Esophagus muscularis mucosa (tissue), 4 donors: ENCODE results near the gene SPTBN1. TPM values are rescaled to one million over a fixed set of nuclear protein-coding genes. Genes with fewer than 3 reads are reported as not detected.

Experiments used
- DNase-seq: peaks from one replicate; pipeline ENCODE4 v3.0.0-alpha.2; 2017; ENCODE audit errors: extremely low spot score
- H3K27ac ChIP-seq, 4 donors: fragments of 200-600 bp; sonication (generic); replicated peaks in 1 of 4; 1 replicate in 3 of 4; 2 replicates in 1 of 4; pipeline ENCODE4 v1.5.1; 2016 to 2019; ENCODE audit warnings: mild to moderate bottlenecking in 1 of 4
- H3K27me3 ChIP-seq, 4 donors: fragments of 200-600 bp; sonication (generic); one replicate each; pipeline versions ENCODE4 v1.5.1 to v1.6.0; 2016 to 2019
- H3K36me3 ChIP-seq, 4 donors: fragments of 200-600 bp; sonication (generic); one replicate each; pipeline ENCODE4 v1.5.1; 2016 to 2019
- H3K4me1 ChIP-seq, 4 donors: fragments of 200-600 bp; sonication (generic); one replicate each; pipeline ENCODE4 v1.5.1; 2016 to 2019
- H3K4me3 ChIP-seq, 4 donors: fragments of 200-600 bp; sonication (generic); 1 replicate in 2 of 4; 2 replicates in 2 of 4; pipeline ENCODE4 v1.5.1; 2016 to 2019; ENCODE audit warnings: mild to moderate bottlenecking in 4 of 4, moderate library complexity in 1 of 4
- H3K9me3 ChIP-seq, 4 donors: fragments of 200-600 bp; sonication (generic); 1 replicate in 3 of 4; 2 replicates in 1 of 4; pipeline ENCODE4 v1.5.1; 2016 to 2019
- EP300 ChIP-seq: sonication (generic); formaldehyde crosslinking; IDR thresholded peaks from one replicate; pipeline ENCODE4 v1.6.1; 2017; ENCODE audit warnings: antibody characterized with exemption
- POLR2A ChIP-seq: fragments of 450-650 bp; IDR thresholded peaks from one replicate; pipeline ENCODE4 v1.6.1; 2017; ENCODE audit warnings: antibody characterized with exemption, moderate library complexity, mild to moderate bottlenecking, low read depth
- POLR2AphosphoS5 ChIP-seq, 2 donors: sonication (generic); formaldehyde crosslinking; IDR thresholded peaks; one replicate each; pipeline ENCODE4 v1.6.1; 2017; ENCODE audit warnings: antibody characterized with exemption in 2 of 2
- WGBS: methylation state at CpG from one replicate; pipeline ENCODE4 v1.1.5; 2018; 5-methylcytosine and 5-hydroxymethylcytosine counted together
- intact Hi-C: fragments of 100-400 bp; cut with DNase I; formaldehyde crosslinking; loops from one replicate; pipeline ENCODE4 v1.15.1; 2023
- total RNA-seq, 4 donors: library from RNA; depleted of rRNA; stranded (reverse); fragments of >200 nt; gene quantifications; one replicate each; pipeline versions ENCODE4 v1.1.0 to v1.2.1, GENCODE V29; 2016
- TF ChIP-seq, protein P1 (sequence below), 3 experiments: fragments of 200-600 bp in 2 of 3; fragments of 450-650 bp in 1 of 3; sonication (generic) in 2 of 3; IDR thresholded peaks; one replicate each; pipeline ENCODE4 v1.5.1; 2017 to 2019; ENCODE audit warnings: antibody characterized with exemption in 3 of 3, mild to moderate bottlenecking in 2 of 3, moderate library complexity in 1 of 3

The SPTBN1 gene
- total RNA-seq, 4 donors from 2014 or later, result 465 to 600 (median 547) TPM

DNA sequence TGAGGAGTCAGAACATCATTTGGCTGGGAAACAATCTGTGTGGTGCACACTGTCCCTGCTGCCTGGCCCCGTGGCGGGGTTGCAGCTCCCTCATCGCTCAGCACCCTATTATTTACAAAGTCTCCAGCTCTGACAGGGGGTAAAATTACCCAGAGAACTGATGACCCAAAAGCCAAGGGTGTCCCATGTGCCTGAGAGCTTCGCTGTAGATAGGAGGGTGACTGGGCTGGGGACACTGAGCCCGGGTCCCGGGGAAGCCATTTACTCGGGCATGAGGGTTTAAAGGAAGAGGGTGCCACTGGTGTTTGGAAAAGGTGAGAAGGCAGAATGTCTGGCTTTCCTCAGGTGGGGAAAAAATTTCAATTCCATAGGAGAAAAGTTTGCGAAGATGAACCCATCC lies 219.2 kb downstream of the SPTBN1 start:
- DNase-seq, result peak; percentile 78
- Histone ChIP-seq H3K4me3 (no peak overlapping the region), H3K27ac (peak overlapping the region in 2 of 4 donors; percentile 15 to 87), H3K9me3 (no peaks in the 10 kb centered on the region), H3K4me1 (peaks cover 47 to 59% (median 57%) of the 10 kb centered on the region in 4 donors), H3K36me3 (peaks cover 0 to 11% (median 6%) of the 10 kb centered on the region in 4 donors), H3K27me3 (no peaks in the 10 kb centered on the region)
- 77% methylated on average over 8 of the region's 8 CpGs for WGBS
- TF ChIP-seq POLR2A, result no peak
- TF ChIP-seq POLR2AphosphoS5 (IDR thresholded peaks at IDR 0.05), result no peak
- TF ChIP-seq, protein P1, sequence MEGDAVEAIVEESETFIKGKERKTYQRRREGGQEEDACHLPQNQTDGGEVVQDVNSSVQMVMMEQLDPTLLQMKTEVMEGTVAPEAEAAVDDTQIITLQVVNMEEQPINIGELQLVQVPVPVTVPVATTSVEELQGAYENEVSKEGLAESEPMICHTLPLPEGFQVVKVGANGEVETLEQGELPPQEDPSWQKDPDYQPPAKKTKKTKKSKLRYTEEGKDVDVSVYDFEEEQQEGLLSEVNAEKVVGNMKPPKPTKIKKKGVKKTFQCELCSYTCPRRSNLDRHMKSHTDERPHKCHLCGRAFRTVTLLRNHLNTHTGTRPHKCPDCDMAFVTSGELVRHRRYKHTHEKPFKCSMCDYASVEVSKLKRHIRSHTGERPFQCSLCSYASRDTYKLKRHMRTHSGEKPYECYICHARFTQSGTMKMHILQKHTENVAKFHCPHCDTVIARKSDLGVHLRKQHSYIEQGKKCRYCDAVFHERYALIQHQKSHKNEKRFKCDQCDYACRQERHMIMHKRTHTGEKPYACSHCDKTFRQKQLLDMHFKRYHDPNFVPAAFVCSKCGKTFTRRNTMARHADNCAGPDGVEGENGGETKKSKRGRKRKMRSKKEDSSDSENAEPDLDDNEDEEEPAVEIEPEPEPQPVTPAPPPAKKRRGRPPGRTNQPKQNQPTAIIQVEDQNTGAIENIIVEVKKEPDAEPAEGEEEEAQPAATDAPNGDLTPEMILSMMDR (IDR thresholded peaks at IDR 0.05), result no peak
- TF ChIP-seq EP300, result no peak
- intact Hi-C loops, result no loop called here

DNA sequence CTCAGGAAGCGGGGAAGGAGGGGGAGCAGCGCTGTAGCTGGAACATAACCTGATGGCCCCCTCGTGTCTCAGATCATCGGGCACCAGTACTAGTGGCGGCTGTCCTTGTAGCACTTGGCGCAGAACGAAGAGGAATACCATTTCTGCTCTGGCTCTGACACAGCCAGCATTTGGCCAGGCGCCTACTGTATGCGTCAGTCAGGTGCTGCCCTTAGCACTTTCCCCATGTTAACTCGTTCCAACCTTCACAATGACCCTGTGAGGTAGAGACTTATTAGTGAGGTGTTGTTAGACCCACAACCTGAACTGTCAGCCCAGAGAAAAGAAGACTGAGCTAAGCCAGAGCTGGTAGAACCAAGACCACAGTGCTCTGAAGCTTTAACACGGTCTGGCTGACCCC lies 219.6 kb downstream of the SPTBN1 start:
- WGBS, result 68% methylated on average over 10 of the region's 11 CpGs
- intact Hi-C loops, result no loop called here

DNA sequence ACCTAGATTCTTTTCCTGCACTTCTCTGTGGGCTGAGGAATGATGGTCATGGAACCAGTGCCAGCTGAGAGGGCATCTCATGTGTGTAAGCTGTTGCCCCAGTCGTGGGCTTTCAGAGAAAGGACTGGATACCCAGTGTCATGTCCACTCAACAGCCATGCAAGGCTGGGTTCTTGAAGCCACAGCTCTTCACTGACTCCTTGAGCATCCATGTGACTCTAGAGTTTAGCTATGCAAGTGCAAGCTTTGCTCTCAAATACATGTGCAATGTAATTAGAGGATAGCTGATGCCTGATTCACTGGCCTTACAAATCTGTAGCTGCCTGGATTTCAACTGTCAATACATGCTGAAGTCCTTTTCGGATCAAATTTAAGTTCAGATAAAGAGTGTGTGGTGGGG lies 220.5 kb downstream of the SPTBN1 start:
- peaks cover 43 to 49% (median 46%) of the 10 kb centered on the region in 4 donors for H3K4me1 ChIP-seq
- peak; percentile 70 for DNase-seq
- H3K27me3 ChIP-seq, result no peaks in the 10 kb centered on the region
- no peak overlapping the region for H3K27ac ChIP-seq
- 89% methylated on average over 1 of the region's 2 CpGs for WGBS
- H3K36me3 ChIP-seq, result no peaks in the 10 kb centered on the region
- intact Hi-C loops, result no loop called here
- H3K4me3 ChIP-seq, result no peak overlapping the region
- no peaks in the 10 kb centered on the region for H3K9me3 ChIP-seq
- TF ChIP-seq POLR2A (no peak), EP300 (no peak), POLR2AphosphoS5 (IDR thresholded peaks at IDR 0.05) (no peak)
- TF ChIP-seq, protein P1 (IDR thresholded peaks at IDR 0.05), result no peak

More for the DNA sequence above, 219.6 kb downstream of the SPTBN1 start:
- Histone ChIP-seq H3K27me3 (no peaks in the 10 kb centered on the region), H3K4me1 (peaks cover 47 to 57% (median 53%) of the 10 kb centered on the region in 4 donors), H3K4me3 (no peak overlapping the region), H3K36me3 (peaks cover 0 to 6% (median 2%) of the 10 kb centered on the region in 4 donors), H3K27ac (peak overlapping the region in 1 of 4 donors; percentile 87), H3K9me3 (no peaks in the 10 kb centered on the region)
- DNase-seq, result peak; percentile 91
- TF ChIP-seq POLR2AphosphoS5 (IDR thresholded peaks at IDR 0.05) (peak in 1 of 2 donors; percentile 5), POLR2A (no peak)
- TF ChIP-seq, protein P1 (IDR thresholded peaks at IDR 0.05), result no peak

DNA sequence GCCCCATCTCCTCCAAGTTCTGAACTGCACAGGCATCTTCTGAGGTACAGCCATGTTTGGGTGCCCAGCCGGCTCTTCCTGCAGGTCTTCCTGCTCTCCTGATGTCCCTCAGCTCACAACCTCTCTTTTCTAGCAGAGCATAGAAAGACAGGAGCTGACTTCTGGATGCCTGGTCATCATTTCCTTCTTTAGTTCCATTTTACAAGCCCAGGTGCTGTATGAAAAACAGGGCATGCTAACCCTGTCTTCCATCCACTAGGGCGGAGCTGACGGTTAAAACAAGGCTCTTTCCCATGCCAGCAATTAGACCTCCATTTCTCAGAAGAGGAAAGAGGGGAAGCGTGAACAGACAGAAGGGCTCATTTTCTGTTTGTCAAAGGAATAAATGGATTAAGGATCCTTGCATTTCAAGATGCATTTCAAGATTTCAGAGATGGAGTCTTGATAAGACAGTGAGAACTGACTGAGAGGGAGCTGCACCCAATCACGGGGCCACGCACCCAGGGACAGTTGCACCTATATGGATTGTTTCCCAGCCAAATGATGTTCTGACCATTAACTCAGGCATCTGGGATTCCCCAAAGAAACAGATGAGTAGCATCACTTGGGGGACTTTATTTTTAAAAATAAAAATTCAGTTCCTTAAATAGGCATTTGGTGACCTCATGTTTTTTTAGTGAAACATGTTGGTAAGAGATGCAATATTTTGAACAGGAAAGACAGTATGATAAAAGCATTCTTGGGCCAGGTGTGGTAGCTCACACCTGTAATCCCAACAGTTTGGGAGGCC lies 221.5 kb downstream of the SPTBN1 start:
- intact Hi-C loops, result no loop called here
- DNase-seq, result peak; percentile 64
- no peak overlapping the region for H3K4me3 ChIP-seq
- 91% methylated on average over 6 of the region's 6 CpGs for WGBS
- no peaks in the 10 kb centered on the region for H3K36me3 ChIP-seq
- H3K4me1 ChIP-seq, result peaks cover 33 to 39% (median 37%) of the 10 kb centered on the region in 4 donors
- TF ChIP-seq, protein P1 (IDR thresholded peaks at IDR 0.05), result no peak
- TF ChIP-seq EP300 (no peak), POLR2AphosphoS5 (IDR thresholded peaks at IDR 0.05) (no peak), POLR2A (no peak)
- H3K27me3 ChIP-seq, result no peaks in the 10 kb centered on the region
- no peak overlapping the region for H3K27ac ChIP-seq
- H3K9me3 ChIP-seq, result no peaks in the 10 kb centered on the region
